NCI-H2081 (cell line): ENCODE data around the gene TMEM176A.
A peak's percentile ranks its signal among the peaks of the same experiment; 100 is the strongest.

ENCODE experiments used
- DNase-seq, 2 experiments: peaks; one replicate each; lab custom pipeline; 2025; lab: John Stamatoyannopoulos, UW

The TMEM176A gene

DNA sequence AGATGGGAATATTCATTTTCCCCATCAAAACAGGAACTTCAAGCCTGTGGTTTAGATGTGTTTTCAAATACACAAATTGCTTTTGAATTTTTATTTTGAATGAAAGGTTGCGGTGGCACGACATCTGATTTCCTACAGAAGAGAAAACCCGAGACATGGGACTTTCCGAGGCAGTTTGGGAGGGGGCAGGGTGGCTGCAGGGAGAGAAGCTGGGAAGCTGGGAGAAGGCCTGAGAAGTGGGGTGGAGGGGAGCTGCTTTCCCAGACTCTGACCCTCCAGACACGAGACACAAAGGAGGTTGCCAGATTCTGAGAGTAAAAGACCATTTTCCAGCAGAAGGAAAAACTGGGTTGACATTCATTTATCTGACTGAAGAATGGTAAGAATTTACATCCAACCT lies 19.6 kb downstream of the TMEM176A start:
- DNase-seq: no peak

GRCh38 chr7:150820578-150821198 lies 20.1 kb downstream of the TMEM176A start:
- DNase-seq: no peak

- no peak for DNase-seq
These were observed 22.5 kb downstream of the TMEM176A start for GRCh38 chr7:150823043-150823442.

- DNase-seq: no peak
These were observed 23.0 kb downstream of the TMEM176A start for GRCh38 chr7:150823484-150824126.

GRCh38 chr7:150824379-150825177 lies 24.0 kb downstream of the TMEM176A start:
- no peak for DNase-seq

DNA sequence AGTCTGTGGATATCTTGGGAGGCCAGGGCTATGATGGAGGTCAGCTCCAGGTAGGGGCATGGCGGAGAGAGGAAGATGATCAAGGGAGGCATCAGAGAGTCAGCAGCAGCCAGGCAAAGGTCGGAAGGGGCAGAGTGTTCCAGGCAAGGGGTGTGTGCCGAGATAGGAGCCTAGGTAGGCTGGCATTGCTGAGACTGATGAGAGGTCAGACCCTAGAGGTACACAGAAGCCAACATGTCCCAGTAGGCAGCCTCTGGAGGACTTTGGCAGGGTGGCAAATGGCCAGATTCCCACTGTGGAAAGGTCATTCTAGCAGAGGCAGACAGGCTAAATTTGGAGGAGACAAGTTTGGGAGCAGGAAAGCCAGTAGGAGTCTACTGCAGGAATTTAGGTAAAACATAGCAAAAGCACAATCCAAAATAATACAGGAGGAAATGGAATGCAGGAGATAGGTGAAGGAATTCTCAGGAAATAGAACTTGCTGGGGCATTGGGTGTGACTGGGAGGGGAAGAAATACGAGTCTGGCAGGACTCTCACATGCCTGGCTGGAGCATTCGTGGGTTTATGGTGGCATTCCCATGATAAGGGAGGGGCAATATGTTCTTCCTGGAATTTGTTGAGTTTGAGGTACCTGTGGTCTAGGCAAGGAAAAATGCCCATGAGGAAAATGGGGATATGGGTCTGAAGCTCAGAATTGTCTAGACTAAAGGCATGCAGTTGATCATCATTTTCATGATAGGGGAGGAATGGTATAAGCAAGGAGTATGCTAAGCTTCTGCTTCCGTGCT lies 25.7 kb downstream of the TMEM176A start:
- no peak for DNase-seq

GRCh38 chr7:150828384-150828783 lies 27.8 kb downstream of the TMEM176A start:
- DNase-seq: no peak

GRCh38 chr7:150829426-150829825 lies 28.9 kb downstream of the TMEM176A start:
- DNase-seq: no peak

- peak; percentile 34 to 35 for DNase-seq
These were observed 30.4 kb downstream of the TMEM176A start for GRCh38 chr7:150830937-150831336.

GRCh38 chr7:150831851-150832250 lies 31.3 kb downstream of the TMEM176A start:
- DNase-seq: no peak

- no peak for DNase-seq
These were observed 34.5 kb downstream of the TMEM176A start for GRCh38 chr7:150835019-150835418.

DNA sequence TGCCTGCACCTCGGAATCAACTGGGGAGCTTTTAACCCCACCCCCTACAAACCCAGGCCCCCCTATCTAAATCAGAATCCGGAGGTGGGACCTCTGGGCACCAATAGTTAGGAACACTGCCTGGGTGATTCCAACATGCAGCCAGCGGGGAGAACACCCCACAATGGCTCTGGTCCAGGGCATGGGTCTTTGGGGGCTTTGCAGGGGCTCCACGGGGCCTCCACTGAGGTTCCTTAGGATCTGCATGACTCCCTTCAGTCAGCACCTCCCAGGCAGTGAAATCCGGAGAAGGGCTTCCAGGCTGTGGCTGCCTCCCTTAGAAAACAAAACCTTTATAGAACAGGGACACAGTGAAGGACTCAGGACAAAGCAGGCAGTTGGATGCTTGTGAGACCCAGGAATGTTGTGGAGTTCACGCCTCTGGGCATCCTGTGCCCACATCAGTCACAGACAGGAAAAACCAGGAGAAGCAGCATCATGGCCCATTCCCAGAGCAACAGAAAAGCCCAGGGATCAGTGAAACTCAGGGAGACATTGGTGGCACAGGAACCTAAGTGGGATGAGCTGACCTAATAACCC lies 35.2 kb downstream of the TMEM176A start:
- DNase-seq: no peak

GRCh38 chr7:150838965-150839650 lies 38.5 kb downstream of the TMEM176A start:
- no peak for DNase-seq

DNA sequence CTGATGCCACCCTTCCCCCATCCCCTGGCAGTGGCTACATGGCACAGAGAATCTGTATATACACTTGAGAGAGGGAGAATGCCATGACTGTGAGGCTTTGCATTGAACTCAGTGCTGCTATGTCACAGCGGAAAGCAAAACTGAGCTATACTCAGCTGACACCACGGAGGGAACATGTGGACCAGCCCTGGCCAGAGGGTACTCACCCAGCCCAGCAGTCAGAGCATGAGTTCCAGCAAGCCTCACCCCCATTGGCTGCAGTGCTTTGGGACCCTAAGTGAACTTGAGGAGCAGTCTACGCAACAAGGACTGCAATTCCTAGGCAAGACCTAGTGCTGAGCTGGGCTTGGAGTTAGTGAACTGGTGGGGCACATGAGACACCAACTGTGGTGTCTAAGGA lies 41.4 kb downstream of the TMEM176A start:
- DNase-seq: no peak

- no peak for DNase-seq
These were observed 42.1 kb downstream of the TMEM176A start for GRCh38 chr7:150842716-150843115.

DNA sequence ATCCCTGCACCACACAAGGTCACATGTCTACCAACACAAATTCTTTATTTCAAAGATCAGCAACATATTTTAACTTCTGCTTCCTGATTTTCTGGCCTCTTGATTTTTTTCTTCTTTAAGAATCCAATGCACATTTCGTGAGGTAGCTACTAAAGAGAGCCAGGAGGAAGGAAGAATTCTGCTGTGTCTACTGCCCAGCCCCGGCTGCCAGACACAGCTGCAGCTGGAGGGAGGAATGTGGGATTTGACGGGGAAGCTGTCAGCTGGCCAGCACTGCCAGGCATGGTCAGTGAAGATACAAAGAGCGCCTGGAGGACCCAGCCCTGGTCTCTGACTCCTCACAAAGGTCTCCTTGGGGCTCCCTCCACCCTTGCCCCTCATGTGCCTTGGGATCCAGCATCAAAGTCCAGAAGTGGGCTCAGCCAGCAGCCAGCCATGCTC lies 44.9 kb downstream of the TMEM176A start:
- no peak for DNase-seq

- no peak for DNase-seq
These were observed 45.9 kb downstream of the TMEM176A start for GRCh38 chr7:150846291-150847115.

DNA sequence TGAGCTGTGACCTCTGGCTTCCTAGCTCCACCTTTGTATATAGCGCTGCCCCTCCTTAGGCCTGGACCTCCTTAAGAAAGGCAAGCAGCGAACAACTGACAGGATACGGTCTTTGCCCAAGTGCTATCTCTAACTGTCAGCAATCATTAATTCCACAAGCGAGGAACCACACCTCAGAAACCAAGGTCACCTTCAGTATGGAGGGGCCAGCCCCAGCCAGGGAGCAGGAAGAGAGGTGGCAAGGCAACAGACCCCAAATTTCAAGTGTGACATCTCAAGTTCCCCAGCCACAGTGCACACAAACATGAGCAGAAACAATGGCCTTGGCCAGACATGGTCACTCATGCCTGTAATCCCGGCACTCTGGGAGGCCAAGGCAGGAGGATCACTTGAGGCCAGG lies 47.0 kb downstream of the TMEM176A start:
- DNase-seq: no peak

DNA sequence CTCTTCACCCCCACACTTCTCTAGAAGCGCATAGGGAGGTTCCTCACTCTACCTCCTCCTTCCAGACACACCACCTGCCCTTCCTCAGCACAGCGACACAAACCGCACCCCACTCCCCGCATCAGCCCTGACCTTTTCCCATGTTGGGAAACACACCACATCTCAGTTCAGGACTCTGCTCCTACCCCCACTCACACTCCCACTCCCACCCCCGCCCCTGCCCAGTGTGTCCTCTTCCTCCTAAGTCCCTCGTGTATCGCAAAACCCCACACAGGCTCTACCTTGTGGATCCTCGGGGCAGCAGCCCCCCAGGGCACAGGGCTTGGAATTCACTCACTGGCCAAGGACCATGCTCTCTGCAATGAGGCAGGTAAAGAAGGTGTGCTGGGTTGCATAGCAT lies 47.5 kb downstream of the TMEM176A start:
- no peak for DNase-seq

DNA sequence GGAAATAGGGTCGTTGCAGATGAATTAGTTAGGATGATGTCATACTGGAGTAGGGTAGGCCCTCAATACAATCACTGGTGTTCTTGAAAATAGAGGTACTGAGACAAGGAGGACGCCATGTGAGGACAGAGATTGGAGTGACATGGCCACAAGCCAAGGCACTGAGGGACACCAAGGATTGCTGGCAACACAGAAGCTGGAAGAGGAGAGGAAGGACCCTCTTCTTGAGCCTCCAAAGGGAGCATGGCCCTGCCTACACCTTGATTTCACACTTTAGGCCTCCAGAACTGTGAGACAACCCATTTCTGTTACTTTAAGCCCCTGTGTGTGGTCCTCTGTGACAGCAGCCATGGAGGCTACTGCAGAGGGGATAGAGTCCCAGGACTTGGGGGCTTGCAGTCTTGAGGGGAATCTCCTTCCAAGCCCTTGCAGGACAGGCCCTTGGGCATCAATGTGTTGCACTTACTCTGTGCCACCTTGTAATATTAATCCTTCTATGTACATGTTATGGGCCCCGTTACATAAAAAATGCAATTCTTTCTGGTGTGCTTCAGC lies 48.1 kb downstream of the TMEM176A start:
- no peak for DNase-seq
